ENCODE measurements around the gene CST2.
"Not testable (repeated sequence)": the region's sequence is repeated elsewhere in the genome, so short reads cannot be mapped to it uniquely, and the experiment has no call there.

Gene CST2, protein sequence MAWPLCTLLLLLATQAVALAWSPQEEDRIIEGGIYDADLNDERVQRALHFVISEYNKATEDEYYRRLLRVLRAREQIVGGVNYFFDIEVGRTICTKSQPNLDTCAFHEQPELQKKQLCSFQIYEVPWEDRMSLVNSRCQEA

DNA sequence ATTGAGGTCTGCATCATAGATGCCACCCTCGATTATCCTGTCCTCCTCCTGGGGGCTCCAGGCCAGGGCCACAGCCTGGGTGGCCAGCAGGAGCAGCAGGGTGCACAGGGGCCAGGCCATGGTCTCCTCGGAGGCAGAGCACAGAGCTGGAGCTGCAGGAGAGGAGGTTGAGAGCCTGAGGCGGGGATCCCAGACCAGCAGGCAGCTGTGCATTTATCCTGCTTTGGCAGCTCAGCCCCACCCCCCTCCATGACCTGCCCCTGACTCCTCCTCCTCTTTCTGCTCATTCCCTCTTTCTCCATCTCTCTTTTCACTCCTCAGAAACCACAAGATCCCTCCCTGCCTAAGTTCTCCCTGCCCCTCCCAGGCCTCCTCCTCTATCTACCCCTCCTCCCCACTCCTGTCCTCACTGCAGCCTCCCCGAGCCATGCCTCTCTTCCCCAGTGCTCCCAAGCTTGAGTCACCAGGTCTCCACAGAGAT lies at the start of gene CST2:
TSS of gene CST2 (minus strand) at position 189 of the 481 bp plus-strand sequence. CDS start at position 120, 69 bp downstream.
- DNase-seq, result no peak

DNA sequence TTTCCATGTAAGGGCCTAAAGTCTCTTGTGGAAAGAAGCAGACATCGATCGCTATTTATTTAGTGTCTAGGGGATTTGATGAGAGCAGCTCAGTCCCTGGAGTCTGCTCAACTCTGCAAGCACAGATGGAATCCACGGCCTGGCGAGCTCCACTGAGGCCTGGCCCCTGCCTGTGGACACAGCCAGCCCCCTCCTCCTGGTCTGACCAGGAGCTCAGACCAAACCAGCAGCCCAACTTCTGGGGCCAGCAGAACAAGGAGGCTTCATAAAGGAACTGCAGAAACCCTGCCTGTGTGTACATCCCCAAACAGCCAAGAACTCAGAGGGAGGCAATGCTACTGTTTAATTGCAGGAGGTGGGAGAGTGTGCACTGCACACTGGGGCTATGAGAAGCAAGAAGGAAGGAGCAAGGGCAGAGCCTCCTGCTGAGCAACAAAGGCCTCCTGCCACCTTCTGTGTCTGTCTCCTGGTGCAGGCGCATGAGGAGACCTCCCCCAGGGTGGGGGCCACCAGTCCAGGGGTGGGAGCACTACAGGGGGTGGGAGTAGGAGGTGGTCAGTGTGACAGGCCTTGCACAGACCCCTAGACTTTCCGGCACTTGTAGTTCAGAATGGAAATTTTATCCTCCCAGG lies 49.2 kb upstream of the CST2 start:
- DNase-seq, result no peak

DNA sequence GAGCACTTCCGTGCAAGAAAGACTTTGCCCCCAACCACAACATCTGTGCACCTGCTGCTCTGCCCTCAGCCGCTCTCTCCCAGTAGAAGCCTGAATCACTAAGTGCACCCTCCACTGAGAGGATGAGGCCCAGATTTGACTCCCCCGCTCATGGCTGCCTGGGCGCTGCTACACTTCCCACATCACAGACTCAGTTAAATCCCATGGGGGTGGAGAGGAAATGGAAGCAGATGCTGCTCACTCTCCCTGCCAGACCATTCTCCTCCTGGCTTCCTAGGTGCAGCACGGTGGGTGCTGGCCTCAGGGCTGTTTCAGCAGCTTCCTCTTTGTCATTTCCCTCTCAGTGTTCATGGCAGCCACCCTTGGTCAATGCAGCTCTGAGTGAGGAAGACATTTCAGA lies 48.2 kb upstream of the CST2 start:
- DNase-seq, result no peak

DNA sequence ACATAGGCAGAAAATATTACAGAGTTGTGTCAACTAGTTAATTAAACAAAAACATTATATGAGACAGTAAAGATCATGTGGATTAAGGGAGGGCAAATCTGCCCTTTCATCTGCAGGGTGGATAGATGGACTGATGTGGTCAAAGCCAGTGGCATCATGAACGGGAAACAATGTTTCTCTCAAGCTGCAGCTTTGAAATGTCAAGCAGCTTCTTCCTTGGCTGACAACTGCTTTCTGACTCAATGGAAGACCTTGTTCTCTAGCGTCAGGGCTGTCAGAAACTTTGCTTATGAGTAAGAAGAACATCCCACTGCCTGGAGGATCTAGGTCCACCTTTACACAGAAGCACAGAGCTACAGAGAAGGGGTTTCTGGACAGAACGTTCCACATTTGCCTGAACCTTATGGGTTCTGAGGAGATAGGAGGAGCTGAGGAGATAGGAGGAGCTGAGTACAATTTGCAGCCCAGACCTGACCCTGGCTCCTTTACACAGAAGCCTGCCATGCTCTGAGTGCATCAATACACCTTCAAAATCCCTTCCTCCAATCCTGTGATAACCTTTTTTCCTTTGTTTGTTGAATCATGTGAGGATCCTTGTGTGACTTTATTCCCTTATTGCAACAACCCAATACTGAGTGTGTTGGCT lies 47.0 kb upstream of the CST2 start:
- DNase-seq, result no peak

DNA sequence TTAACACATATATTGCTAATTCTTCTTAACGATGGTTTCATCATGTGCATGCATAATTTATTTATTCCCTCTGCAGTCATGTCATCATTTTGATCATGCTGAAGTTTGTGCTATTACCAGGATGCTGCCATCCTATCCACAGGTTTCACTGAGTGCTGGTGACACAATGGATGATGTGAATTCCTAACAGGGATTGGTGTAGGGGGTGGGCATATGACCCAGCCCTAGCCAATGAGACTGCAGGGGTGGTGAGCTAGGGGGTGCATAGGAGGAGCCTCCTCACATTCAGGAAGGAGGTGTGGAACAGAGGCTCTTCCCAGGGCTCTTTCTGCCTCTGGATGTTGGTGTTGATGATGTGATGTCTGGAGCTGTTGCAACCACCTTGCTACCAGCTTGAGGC lies 45.5 kb upstream of the CST2 start:
- DNase-seq, result no peak

DNA sequence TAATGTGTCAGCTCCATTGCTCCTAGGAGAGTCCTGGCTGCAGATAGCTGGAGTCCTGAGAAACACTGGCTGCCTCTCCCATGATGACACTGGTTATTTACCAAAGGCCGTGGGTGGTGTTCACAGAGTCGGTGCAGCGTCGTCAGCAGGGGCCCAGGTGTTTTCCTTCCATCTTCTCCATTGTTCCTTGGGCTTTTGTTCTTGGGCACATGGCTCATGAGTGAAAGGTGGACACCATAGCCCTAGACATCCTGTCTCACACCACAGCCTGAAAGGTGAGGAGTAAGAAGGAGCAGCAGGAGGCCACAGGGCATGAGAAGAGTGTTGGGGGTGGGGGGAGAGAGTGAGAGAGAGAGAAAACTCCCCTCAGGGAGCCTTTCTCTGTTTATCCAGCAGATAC lies 43.9 kb upstream of the CST2 start:
- no peak for DNase-seq

DNA sequence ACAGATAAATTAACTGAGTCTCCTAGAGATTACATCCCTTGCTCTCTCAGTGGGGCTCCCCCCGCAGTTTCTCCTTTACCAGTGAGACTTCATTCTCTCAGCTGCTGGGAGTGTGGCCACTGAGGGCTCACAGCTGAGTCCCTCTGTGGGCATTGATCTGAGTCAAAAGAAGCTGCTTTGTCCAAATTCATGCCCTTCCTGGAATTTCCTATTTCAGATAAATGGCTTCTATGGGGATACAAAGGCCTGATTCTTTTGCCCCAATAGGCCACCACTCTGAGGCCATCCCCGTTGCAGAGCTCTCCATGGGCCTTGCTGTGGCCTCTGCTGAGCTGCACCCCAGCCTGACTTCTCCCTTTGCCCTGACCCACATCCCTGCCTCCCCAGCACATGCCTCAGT lies 43.0 kb upstream of the CST2 start:
- no peak for DNase-seq

DNA sequence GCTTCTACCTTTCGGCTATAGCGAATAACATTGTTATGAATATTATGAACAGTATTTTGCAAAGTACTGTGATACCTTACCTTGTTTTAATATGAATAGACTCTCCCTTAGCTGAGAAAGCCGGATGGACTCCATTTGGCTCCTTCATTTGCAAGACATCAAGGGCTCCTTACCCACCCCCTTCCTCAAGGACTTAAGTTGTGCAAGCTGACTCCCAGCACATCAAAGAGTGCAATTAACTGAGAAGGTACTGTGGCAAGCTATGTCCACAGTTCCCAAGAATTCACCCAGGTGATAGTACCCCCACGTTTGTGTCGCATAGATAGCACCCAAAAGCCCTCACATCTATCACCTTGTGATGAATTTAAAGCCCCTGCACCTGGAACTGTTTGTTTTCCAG lies 41.8 kb upstream of the CST2 start:
- DNase-seq, result no peak

DNA sequence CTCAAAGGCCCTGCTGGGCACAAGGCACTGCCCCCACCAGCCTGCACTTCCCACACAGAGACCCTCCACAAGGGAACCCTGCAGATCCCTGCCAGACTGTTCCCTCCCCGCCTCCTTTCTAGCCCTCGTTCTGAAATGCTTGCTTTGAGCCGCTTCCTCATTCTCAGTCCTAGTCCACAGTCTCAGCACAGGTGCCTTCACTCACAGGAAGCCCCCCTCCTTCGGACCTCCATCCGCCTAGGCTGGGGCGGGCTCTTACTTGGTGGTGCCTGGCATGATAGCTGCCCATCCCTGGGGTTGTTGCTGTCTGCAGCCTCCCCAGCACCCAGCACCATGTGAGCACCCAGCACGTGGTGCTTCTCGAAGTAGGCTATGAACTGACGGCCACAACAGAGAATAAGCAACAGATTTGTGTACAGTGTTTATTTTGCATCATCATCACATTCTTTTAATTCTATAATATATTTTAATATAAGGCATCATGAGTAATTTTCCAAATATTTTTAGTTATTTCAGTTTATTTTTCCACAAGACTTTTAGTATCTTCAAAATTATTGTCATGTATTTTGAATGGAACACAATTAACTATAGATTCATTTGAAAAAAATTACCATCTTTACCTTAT lies 40.7 kb upstream of the CST2 start:
- DNase-seq, result no peak

DNA sequence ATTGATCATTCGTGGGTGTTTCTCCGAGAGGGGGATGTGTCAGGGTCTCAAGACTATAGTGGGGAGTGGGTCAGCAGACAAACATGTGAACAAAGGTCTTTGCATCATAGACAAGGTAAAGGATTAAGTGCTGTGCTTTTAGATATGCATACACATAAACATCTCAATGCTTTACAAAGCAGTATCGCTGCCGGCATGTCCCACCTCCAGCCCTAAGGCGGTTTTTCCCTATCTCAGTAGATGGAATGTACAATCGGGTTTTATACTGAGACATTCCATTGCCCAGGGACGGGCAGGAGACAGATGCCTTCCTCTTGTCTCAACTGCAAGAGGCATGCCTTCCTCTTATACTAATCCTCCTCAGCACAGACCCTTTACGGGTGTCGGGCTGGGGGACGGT lies 34.2 kb upstream of the CST2 start:
- DNase-seq, result not testable (repeated sequence)

DNA sequence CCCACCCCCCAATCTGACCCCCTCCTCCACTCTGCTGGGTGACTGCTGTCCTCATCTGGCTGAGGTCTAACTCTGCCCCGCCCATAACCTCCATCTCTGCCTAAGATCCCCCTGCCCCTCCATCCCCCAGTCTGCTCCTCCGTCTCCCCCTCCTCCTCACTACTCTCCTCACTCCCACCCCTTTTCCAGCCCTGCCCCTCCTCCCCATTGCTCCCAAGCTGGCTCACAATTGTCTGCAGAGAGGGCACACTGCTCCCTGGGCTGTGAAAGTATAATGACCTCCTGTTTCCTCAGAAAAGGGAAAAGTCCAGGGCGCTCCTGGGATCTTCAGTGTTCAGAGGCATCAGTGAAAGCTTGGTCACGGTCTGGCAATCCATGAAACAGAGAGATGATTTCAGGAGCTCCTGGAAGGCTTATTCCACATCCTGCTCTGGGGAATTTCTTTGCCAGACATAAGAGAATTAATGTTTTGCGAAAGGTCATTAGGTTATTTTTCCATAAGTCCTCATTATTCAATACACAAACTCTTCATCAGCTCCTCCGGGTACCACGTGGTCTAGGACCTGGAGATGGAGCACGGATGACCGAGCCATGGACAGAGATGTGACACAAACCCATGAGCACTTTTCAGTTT lies 31.6 kb upstream of the CST2 start:
- no peak for DNase-seq

DNA sequence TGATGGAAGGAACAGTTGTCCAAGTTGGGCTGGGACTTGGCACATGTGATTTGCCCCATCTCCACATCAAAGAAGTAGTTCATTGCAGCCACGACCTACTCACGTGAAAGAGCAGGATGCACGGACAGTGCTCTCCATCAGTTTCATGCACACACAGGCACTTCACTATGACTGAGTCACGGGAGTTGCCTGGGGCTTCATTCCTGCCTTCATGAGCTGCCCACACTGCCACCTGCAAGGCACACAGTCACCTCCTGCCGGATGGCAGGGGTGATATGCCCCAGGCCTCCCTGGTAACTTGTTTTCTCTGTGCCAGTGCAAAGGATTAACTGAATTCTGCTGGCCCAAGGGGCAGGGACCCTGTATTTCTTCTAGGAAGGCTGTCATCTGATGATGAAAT lies 30.2 kb upstream of the CST2 start:
- DNase-seq, result no peak

DNA sequence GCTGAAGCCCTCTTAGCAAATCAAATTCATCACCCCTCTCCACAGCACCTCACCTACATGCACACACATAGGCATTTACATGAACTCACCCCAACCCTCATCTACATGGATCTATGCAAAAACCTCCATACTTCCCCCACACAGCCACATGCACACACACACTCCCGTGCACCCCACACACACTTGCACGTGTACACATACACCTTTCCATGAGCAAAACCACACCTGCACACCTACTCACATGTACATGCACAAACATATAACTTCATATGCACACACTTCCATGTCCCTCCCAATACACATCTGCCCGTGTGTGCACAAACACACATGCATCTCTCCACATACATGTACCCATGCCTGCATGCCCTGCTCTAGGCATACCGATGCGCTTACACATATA lies 29.7 kb upstream of the CST2 start:
- DNase-seq, result no peak

DNA sequence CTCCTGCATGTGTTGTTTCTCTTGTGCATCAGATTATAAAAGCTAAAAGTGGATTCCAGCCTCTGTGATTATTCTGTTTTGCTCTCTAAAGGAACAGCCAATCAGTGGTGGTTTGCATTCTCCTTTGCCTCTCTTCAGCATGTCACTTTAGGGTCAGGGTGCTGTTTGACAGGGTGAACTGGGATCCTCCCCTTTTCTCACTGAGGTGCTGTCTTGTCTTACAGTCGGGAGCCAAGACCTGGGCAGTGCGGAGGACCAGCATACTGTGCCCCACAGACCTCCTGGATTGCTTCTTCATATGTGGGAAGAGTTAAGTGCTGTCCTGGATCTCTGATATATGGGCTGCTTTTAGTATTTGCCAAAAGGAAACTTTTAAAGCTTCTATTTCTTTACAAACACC lies 15.2 kb upstream of the CST2 start:
- no peak for DNase-seq

DNA sequence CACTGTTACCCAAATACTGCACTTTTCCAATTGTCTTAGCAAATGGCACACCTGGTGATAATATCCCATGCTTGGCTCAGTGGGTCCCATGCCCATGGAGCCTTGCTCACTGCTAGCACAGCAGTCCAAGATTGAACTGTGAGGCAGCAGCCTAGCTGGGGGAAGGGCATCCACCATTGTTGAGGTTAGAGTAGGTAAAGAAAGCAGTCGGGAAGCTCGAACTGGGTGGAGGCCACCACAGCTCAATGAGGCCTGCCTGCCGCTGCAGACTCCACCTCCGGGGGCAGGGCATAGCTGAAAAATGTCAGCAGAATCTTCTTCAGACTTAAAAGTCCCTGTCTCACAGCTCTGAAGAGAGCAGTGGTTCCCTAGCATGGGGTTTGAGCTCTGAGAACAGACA lies 9.2 kb upstream of the CST2 start:
- DNase-seq, result no peak

DNA sequence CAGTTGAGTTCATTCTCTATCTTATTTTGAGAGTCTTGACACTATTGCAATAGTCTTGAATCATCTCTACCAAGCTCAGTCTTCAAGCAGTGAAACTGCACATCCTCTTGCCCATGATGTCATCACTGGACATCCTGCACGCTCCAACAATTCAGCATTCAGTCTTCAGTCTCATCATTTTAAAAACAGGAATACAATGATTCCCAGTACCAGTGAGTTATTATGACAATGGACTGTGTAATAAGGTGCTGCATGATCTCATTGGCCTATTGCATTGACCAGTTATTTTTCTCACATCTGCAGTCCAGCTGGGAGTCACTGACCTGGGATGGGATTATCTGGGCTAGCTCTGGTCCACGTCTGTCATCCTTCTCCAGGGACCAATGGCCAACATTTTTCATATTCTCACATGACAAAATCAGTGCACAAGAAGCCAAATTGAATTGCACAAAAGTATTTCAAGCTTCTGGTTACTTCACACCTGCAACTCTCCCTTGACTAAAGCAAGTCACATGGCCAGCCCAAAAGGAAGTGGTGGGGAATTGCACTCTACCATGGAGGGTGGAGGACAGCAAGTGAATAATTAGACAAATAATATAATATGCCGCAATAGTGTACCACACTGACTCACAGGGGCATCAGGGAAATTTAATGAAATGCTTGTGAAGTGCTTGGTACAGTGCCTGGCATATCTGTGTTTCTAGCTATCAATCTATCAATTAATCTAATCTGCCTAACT lies 6.4 kb upstream of the CST2 start:
- DNase-seq, result no peak

DNA sequence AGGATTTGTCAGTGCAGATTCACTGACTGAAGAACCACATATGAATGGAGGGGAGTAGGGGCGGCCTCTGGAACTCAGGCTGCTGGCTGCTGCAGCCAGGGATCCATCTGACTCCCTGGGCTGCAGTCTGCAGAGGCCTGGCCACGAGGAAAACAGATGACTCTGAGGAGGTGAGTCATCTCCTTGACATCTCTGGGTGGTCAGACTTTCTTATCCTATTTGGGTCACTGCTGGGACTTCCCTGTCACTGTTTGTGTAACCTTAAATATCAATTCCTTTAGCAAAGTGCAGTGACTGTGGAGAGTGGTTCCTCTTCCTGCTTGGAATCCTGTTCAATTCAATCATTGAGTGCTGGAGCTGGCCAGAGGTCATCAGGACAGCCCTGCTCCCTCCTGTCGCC lies 5.4 kb upstream of the CST2 start:
- DNase-seq, result not testable (repeated sequence)

DNA sequence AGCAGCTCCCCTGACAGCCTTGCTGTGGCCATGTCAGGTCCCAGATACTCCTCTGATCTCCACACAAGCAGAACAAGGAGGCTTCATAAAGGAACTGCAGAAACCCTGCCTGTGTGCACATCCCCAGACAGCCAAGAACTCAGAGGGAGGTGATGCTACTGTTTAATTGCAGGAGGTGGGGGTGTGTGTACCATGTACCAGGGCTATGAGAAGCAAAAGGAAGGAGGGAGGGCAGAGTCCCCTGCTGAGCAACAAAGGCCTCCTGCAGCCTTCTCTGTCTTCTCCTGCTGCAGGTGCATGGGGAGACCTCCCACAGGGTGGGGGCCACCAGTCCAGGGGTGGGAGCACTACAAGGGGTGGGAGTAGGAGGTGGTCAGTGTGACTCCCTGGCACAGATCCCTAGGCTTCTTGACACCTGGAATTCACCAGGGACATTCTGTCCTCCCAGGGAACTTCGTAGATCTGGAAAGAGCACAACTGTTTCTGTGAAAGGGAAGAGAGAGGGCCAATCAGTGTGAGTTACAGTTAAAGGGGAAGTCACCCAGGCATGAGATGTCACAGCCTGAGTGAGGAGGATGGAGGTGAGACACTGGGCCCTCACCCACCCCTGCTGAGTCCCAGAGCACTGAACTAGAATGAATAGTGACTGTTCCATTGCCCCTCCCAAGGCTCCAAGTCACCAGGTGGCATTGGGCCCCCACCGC lies 2.8 kb downstream of the CST2 start:
- DNase-seq, result no peak

DNA sequence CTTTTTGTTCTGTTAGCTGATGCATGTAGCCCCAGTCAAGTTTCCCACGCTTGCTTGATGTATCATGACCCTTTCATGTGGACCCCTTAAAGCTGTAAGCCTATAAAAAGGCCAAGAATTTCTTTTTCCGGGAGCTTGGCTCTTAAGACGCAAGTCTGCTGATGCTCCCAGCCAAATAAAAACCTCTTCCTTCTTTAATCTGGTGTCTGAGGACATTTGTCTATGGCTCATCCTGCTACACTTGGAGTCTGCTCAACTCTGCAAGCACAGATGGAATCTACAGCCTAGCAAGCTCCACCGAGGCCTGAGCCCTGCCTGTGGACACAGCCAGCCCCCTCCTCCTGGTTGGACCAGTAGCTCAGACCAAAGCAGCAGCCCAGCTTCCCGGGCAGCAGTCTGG lies 3.4 kb downstream of the CST2 start:
- no peak for DNase-seq

DNA sequence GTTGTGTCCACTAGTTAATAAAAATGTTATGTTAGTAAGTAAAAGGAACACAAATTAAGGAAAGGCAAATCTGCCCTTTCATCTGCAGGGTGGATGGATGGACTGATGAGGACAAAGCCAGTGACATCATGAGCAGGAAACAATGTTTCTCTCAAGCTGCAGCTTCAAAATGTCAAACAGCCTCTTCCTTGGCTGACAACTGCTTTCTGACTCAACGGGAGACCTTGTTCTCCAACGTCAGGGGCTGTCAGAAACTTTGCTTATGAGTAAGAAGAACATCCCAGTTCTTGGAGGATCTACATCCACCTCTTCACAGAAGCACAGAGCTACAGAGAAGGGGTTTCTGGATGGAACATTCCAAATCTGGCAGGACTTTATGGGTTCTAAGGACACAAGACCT lies 6.0 kb downstream of the CST2 start:
- no peak for DNase-seq

DNA sequence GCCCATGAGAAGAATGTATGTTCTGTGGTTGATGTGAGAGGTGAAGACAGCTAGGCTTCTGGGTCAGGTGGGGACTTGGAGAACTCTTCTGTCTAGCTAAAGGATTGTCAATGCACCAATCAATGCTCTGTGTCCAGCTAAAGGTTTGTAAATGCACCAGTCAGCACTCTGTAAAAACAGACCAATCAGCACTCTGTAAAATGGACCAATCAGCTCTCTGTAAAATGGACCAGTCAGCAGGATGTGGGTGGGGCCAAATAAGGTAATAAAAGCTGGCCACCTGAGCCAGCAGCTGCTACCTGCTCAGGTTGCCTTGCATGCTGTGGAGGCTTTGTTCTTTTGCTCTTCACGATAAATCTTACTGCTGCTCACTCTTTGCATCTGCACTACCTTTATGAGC lies 15.0 kb downstream of the CST2 start:
- DNase-seq, result not testable (repeated sequence)

DNA sequence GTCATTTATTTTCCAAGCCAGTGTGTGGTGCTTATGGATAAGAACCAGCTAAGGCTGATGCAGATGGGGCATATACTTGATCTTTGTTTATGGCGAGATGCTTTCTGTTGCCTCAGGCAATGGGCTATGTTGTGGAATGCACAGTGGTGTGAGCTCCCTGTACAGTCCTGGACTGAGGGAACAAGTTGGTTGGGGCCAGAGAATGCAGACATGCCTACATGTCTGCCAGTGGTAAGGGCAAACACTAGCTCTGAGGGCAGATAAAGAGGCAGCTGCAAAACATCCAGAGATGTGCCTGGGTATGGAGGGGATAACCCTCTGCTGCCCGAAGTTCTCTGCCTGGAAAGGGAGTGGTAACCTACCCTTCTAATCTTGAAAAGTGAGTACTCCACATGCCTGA lies 16.2 kb downstream of the CST2 start:
- not testable (repeated sequence) for DNase-seq

All from SHP77 treated with DMSO at 0.1 percent for 48 hours (cell line).